Liver (tissue), 9 donors: ENCODE measurements around the gene TAS2R40. TPM values are rescaled to one million over a fixed set of nuclear protein-coding genes. Genes with fewer than 3 reads are reported as not detected.

ENCODE experiments used
- DNase-seq: peaks from one replicate; pipeline ENCODE4 v3.0.0-alpha.2; 2017; ENCODE audit warnings: low spot score
- H3K27ac ChIP-seq, 2 donors: one replicate each; pipeline ENCODE4 v1.7.0; 2013; ENCODE audit warnings: inconsistent platforms in 2 of 2, low read length in 2 of 2, control low read depth in 1 of 2, low read depth in 1 of 2, mild to moderate bottlenecking in 1 of 2
- H3K27me3 ChIP-seq, 4 donors: one replicate each; pipeline versions ENCODE4 v1.6.1 to v1.7.0; 2013; ENCODE audit warnings: low read length in 3 of 4, inconsistent platforms in 1 of 4, mild to moderate bottlenecking in 1 of 4, moderate library complexity in 1 of 4; ENCODE audit not compliant: control insufficient read depth in 4 of 4, insufficient read depth in 4 of 4
- H3K36me3 ChIP-seq, 4 donors: one replicate each; pipeline versions ENCODE4 v1.6.1 to v1.7.0; 2013; ENCODE audit warnings: low read length in 3 of 4, mild to moderate bottlenecking in 3 of 4, low read depth in 1 of 4, moderate library complexity in 1 of 4; ENCODE audit not compliant: control insufficient read depth in 4 of 4, insufficient read depth in 3 of 4
- H3K4me1 ChIP-seq, 4 donors: one replicate each; pipeline versions ENCODE4 v1.6.1 to v1.7.0; 2013; ENCODE audit warnings: low read length in 3 of 4, mild to moderate bottlenecking in 3 of 4, moderate library complexity in 1 of 4; ENCODE audit not compliant: control insufficient read depth in 4 of 4, insufficient read depth in 4 of 4
- H3K4me3 ChIP-seq, 3 donors: one replicate each; pipeline versions ENCODE4 v1.6.1 to v1.7.0; 2013; ENCODE audit warnings: low read length in 3 of 3, control low read depth in 1 of 3, low read depth in 1 of 3, mild to moderate bottlenecking in 1 of 3
- H3K9ac ChIP-seq, 2 donors: one replicate each; pipeline ENCODE4 v1.7.0; 2013; ENCODE audit warnings: low read length in 2 of 2, mild to moderate bottlenecking in 2 of 2, moderate library complexity in 2 of 2, control low read depth in 1 of 2, low read depth in 1 of 2
- H3K9me3 ChIP-seq, 4 donors: one replicate each; pipeline versions ENCODE4 v1.6.1 to v1.7.0; 2013; ENCODE audit warnings: low read length in 3 of 4; ENCODE audit not compliant: control insufficient read depth in 4 of 4
- ATF3 ChIP-seq: IDR thresholded peaks from 2 replicates; pipeline ENCODE4 v1.6.1; 2016; ENCODE audit warnings: antibody characterized with exemption
- CTCF ChIP-seq: fragments of 150-350 bp; IDR thresholded peaks from 2 replicates; pipeline ENCODE4 v1.5.1; 2017; ENCODE audit warnings: improper control_type of control experiment, low read depth, low read length; ENCODE audit not compliant: missing input control
- EGR1 ChIP-seq, 2 donors: IDR thresholded peaks; 2 replicates each; pipeline ENCODE4 v1.6.1; 2016 to 2018; ENCODE audit warnings: antibody characterized with exemption in 2 of 2, low read depth in 2 of 2
- FOXA1 ChIP-seq: IDR thresholded peaks from 2 replicates; pipeline ENCODE4 v1.6.1; 2016; ENCODE audit warnings: antibody characterized with exemption
- FOXA2 ChIP-seq: IDR thresholded peaks from 2 replicates; pipeline ENCODE4 v1.6.1; 2016; ENCODE audit warnings: antibody characterized with exemption
- GABPA ChIP-seq, 2 donors: IDR thresholded peaks in 1 of 2; conservative IDR thresholded peaks in 1 of 2; 2 replicates each; pipeline ENCODE4 v1.6.1; 2016; ENCODE audit warnings: antibody characterized with exemption in 2 of 2, mild to moderate bottlenecking in 1 of 2, moderate library complexity in 1 of 2
- HNF4A ChIP-seq, 2 donors: conservative IDR thresholded peaks; 2 replicates each; pipeline ENCODE4 v1.6.1; 2016; ENCODE audit warnings: antibody characterized with exemption in 2 of 2, mild to moderate bottlenecking in 2 of 2
- HNF4G ChIP-seq: IDR thresholded peaks from 2 replicates; pipeline ENCODE4 v1.6.1; 2016; ENCODE audit warnings: antibody characterized with exemption
- JUND ChIP-seq, 2 donors: IDR thresholded peaks; 2 replicates each; pipeline ENCODE4 v1.6.1; 2016; ENCODE audit warnings: antibody characterized with exemption in 2 of 2
- NR2F2 ChIP-seq: IDR thresholded peaks from 2 replicates; pipeline ENCODE4 v1.6.1; 2016; ENCODE audit warnings: antibody characterized with exemption
- RAD21 ChIP-seq, 2 donors: IDR thresholded peaks; 2 replicates each; pipeline ENCODE4 v1.6.1; 2016; ENCODE audit warnings: antibody characterized with exemption in 2 of 2, mild to moderate bottlenecking in 2 of 2
- REST ChIP-seq: IDR thresholded peaks from 2 replicates; pipeline ENCODE4 v1.6.1; 2016; ENCODE audit warnings: antibody characterized with exemption, mild to moderate bottlenecking
- RXRA ChIP-seq, 2 donors: IDR thresholded peaks; 2 replicates each; pipeline ENCODE4 v1.6.1; 2017 to 2018; ENCODE audit warnings: antibody characterized with exemption in 2 of 2, mild to moderate bottlenecking in 1 of 2
- YY1 ChIP-seq: IDR thresholded peaks from 2 replicates; pipeline ENCODE4 v1.6.1; 2016; ENCODE audit warnings: antibody characterized with exemption, mild to moderate bottlenecking
- ZBTB33 ChIP-seq: IDR thresholded peaks from 2 replicates; pipeline ENCODE4 v1.6.1; 2016; ENCODE audit warnings: antibody characterized with exemption
- WGBS: extraction: QIAGEN DNeasy Blood & Tissue Kit; methylation state at CpG from one replicate; pipeline ENCODE4 v1.1.7; 2013; 5-methylcytosine and 5-hydroxymethylcytosine counted together
- polyA plus RNA-seq, 2 donors: library from polyadenylated mRNA; stranded (reverse) in 1 of 2; unstranded in 1 of 2; fragments of 200-250 nt in 1 of 2; fragments of >200 nt in 1 of 2; fragmentation: Nextera tagmentation in 1 of 2; extraction: Ambion mirVana in 1 of 2; gene quantifications; one replicate each; pipeline versions ENCODE4 v1.2.1 to v1.2.3, GENCODE V29; 2013 to 2015
- total RNA-seq, 2 donors: library from RNA; depleted of rRNA; stranded (reverse); fragments of >200 nt; gene quantifications; one replicate each; pipeline ENCODE4 v1.2.3, GENCODE V29; 2014
- donor health status: healthy.
- donor health status: healthy.
- donor health status: healthy.
- donor health status: healthy.
- donor health status: healthy.

Gene TAS2R40
- total and polyA plus RNA-seq, 4 donors = not detected

- no peak overlapping the region for H3K27ac ChIP-seq
- H3K36me3 ChIP-seq = no peaks in the 10 kb centered on the region
- no peaks in the 10 kb centered on the region for H3K9me3 ChIP-seq
- no peak overlapping the region for H3K4me3 ChIP-seq
- no peak overlapping the region for H3K9ac ChIP-seq
- WGBS = 47% methylated on average over 3 of the region's 3 CpGs
- DNase-seq = no peak
- H3K4me1 ChIP-seq = peaks cover 5 to 29% (median 20%) of the 10 kb centered on the region in 4 donors
- no peak for TF ChIP-seq YY1
- no peak for TF ChIP-seq FOXA1
- TF ChIP-seq EGR1 (IDR thresholded peaks at IDR 0.05; ENCODE audit: low read depth in 2 of 2) = no peak
- no peak for TF ChIP-seq JUND (IDR thresholded peaks at IDR 0.05)
- no peak for TF ChIP-seq FOXA2
- no peak for TF ChIP-seq ATF3
- TF ChIP-seq HNF4A (conservative IDR thresholded peaks at IDR 0.05) = no peak
- no peak for TF ChIP-seq GABPA (IDR thresholded peaks at IDR 0.05 in 1 of 2, conservative IDR thresholded peaks at IDR 0.05 in 1 of 2)
- no peak for TF ChIP-seq HNF4G
- TF ChIP-seq NR2F2 = no peak
- TF ChIP-seq ZBTB33 = no peak
- no peaks in the 10 kb centered on the region for H3K27me3 ChIP-seq
These were observed 21.8 kb downstream of the TAS2R40 start for GRCh38 chr7:143243614-143244013.

- 11% methylated on average over 1 of the region's 1 CpG for WGBS
- no peaks in the 10 kb centered on the region for H3K27me3 ChIP-seq
- H3K4me3 ChIP-seq = no peak overlapping the region
- H3K9me3 ChIP-seq = no peaks in the 10 kb centered on the region
- no peak overlapping the region for H3K27ac ChIP-seq
- H3K9ac ChIP-seq = no peak overlapping the region
- DNase-seq = no peak
- H3K4me1 ChIP-seq = peaks cover 8 to 36% (median 24%) of the 10 kb centered on the region in 4 donors
- H3K36me3 ChIP-seq = no peaks in the 10 kb centered on the region
- TF ChIP-seq REST (no peak), ZBTB33 (no peak), RAD21 (IDR thresholded peaks at IDR 0.05) (no peak), CTCF (no peak), RXRA (IDR thresholded peaks at IDR 0.05) (no peak), FOXA2 (no peak), YY1 (no peak)
These were observed 22.5 kb downstream of the TAS2R40 start for GRCh38 chr7:143244321-143244720.
